Non-pigmented ciliary epithelial cell (primary cell): ENCODE results near the gene CRB2.

Experiments
- DNase-seq: peaks from one replicate; pipeline ENCODE4 v3.0.0-alpha.2; 2010; ENCODE audit warnings: low read depth

Gene CRB2

DNA sequence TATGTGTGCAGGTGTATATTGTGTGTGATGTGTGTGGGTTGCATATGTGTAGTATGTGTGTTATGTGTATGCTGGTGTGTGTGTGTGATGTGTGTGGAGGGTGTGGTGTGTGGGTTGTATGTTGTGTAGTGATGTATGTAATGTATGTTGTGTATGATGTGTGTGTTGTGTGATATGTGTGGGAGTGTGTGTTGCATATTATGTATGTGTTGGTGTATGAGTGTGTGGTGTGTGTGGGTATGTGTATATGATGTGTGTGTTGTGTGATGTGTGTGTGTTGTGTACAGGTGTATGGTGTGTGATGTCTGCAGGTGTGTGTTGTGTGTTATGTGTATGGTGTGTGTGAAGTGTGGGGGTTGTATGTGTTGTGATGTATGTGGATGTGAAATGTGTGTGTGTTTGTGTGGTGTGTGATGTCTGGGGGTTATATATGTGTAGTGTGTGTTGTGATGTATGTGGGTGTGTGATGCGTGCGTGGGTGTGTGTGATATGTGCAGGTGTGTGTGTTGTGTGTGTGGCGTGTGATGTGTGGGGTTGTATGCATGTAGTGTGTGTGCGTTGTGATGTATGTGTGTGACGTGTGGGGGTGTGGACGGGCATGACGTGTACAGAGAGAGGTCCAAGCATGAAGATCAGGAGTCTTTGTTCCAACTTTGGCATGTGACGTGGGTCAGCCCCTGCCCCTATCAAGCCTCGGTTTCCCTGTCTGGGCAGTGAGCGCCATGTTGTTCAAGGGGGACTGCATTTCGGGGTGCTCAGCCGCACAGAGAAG lies 8.5 kb upstream of the CRB2 start:
- no peak for DNase-seq

DNA sequence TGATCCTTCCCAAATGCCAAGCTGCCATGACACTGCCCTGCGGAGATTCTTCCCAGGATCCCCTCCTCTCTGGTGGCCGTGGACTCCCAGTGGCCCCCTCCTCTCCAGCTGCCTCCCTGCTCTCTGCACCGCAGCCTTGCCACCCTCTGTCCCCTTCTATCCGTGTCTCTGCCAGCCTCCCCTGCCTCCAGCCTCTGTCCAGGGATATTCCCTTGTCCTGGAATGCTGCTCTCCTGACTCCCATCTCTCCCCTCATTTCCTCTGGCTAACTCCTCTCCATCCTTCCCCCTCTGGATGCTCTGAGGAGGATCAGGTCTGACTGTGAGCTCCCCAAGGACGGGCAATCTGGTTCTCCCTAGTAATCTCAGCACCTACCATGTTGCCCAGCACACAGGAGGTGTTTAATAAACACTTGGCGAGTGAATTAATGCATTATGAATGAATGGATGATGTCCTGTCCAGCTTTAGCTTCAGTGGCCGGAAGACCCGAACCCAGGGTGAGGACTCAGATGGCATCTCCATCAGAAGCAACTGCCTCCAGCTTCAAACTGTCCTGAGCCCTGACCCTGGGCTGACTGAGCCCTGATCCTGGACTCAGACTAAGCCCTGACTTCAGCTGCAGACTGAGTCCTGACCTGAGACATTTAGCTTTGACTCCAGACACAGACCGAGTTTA lies 7.5 kb upstream of the CRB2 start:
- no peak for DNase-seq

DNA sequence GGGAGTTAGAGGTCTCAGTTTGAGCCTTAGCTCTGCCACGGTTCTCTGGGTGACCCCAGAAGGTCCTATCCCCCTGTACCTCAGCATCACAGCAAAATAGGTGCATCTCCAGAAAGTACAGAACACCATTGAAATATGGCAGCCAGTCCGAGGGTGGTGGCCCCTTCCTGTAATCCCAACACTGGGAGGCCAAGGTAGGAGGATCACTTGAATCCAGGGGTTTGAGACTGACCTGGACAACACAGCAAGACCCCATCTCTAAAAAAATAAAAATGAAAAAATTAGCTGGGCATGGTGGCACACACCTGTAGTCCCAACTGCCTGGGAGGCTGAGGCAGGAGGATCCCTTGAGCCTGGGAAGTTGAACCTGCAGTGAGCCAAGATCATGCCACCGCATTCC lies 7.0 kb upstream of the CRB2 start:
- no peak for DNase-seq

DNA sequence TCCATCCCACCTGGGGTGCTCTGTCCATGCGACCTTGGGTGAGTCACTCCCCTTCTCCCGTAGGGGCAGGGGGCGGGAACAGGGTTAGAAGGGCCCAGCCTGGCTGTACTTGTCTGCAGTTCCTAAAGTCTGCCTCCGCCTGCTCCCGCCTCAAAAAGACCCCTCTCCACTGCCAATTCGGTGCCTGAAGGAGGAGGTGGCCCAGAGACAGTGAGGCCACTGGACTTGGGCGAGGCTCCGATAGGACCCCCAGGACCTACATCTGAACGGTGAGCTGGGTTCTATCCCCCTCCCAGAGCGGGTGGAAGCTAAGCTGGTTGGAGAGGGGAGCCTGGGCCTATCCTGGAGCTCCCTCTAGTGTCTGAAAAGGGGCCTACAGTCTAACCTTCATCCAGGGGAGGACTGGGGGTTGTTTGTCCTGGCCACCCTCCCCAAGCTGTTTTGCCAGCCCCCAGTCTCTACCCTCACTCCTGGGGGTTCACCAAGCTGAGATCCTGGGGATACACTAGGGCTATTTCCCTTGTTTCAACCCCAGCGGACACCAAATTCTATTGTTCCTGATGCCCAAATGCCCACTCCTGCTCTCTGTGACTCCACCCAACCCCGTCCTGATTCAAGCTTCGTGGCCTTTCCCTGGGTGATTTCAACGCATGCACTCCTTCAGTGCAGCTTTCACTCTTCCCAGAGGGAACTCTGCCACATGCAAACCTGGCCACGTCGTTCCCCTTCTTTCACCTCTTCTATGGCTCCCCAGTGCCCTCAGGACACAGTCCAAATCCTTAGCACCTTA lies 6.1 kb upstream of the CRB2 start:
- no peak for DNase-seq

DNA sequence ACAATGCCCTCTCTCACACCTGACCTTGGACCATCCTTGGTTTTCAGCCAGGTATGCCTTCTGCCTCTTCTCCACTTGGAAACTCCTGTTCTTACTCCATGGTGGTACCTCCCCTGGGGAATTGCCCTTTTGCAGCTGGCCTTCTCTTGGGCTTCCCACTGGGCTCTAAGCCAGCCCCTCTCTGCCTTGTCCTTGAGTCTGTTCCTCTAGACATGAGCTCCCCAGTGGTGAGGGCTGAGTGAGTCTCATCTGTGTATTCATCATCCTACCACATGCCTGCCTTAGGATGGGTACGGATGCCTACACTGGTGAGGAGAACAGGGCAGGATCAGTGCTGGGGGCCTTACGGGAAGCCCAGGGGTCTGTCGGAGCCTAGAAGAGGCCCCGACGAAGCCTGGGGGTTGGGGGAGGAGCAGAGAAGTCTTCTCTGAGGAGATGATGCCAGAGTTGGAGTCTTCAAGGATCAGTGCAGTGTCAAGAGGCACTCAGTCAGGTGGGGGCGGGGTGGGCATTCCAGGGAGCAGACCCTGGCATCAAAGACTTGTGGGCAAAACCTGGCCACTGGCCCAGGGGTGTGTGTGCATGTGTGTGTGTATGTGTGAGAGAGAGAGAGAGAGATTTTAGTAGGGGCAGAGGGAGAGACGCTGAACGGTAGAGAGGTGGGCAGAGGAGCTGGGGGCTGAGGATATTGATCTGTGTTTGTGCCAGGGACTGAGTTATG lies 5.2 kb upstream of the CRB2 start:
- DNase-seq, result no peak

DNA sequence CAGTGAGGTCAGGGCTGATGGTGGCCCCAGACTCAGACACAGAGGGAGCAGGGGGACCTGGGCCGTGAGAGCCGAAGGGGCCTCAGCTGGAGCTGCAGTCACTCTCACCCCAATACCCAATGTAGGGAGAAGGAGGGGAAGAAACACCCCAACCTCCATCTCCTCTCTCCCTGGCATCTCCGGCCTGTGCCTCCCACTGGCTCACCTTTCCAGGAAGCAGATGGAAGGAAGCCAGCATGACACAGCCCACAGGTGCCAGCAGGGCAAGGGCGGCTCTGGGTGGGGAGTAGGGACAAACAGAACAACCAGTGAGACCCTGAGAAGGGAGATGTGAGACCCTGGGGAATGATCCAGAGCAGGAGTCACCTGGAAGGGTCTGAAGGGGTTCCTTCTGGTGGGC lies 3.0 kb upstream of the CRB2 start:
- DNase-seq, result no peak

DNA sequence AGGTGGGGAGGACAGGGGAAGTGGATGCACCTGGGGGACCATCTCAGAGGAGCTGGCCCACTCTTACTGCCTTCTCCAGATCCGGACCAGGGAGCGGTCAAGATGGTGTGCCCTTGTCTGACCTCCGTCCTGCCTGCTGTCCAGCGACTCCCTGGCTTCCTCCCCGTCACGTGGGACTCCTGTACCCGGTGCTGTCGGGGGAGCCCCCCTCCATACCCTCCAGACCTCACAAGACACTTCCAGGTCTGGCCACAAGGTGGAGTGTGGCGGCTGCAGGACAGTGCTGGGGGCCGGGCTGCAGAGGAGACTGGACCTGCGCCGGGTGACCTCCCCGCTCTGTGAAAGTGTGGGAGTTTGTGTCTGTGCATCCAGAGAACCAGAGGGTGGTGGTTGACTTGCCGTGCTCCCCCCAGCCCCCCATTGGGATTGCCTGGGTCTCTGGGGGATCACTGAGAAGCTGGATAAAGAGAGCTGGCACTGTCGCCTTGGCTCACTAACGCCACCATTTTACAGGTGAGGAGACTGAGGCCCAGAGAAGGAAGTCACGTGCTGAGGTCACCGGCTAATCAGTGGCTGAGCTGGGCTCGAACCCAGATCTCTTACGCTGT lies 1.9 kb upstream of the CRB2 start:
- no peak for DNase-seq

GRCh38 chr9:123354806-123355508 lies 1.0 kb upstream of the CRB2 start:
- no peak for DNase-seq

GRCh38 chr9:123356851-123357742 lies 1.1 kb downstream of the CRB2 start:
- no peak for DNase-seq

DNA sequence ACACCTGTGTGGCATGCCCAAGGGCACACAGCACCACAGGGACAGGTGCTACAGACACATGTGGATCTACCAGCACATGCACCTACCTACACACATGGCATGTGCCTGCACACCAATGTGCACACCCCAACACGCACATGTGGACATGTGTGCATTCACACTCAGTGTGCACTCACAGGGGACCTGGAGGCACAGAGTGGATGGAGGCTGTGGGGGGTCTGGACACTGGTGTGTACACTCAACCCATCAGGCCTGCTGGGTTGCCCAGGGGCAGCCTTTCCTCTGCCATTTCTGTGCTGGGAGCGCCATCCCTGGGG lies 1.7 kb downstream of the CRB2 start:
- DNase-seq, result no peak

GRCh38 chr9:123358181-123358905 lies 2.3 kb downstream of the CRB2 start:
- DNase-seq, result no peak

DNA sequence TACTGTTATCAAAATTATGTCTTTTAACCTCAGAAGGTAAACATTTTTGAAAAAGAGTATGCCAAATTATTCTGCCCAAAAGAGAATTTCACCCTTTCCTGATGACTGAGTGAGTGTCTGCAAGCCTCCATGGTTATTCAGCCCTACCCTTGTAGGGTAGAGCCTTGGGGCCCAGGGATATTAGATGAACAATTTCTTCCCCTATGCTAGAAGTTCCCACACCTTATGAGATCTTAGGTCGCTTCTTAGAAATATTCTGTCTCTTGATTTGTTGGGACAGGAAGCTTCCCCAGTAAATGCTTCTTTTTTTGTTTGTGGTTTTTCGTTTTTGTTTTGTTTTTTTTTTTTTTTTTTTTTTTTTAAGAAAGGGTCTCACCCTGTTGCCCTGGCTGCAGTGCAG lies 3.1 kb downstream of the CRB2 start:
- no peak for DNase-seq

GRCh38 chr9:123359546-123359945 lies 3.5 kb downstream of the CRB2 start:
- DNase-seq, result no peak

DNA sequence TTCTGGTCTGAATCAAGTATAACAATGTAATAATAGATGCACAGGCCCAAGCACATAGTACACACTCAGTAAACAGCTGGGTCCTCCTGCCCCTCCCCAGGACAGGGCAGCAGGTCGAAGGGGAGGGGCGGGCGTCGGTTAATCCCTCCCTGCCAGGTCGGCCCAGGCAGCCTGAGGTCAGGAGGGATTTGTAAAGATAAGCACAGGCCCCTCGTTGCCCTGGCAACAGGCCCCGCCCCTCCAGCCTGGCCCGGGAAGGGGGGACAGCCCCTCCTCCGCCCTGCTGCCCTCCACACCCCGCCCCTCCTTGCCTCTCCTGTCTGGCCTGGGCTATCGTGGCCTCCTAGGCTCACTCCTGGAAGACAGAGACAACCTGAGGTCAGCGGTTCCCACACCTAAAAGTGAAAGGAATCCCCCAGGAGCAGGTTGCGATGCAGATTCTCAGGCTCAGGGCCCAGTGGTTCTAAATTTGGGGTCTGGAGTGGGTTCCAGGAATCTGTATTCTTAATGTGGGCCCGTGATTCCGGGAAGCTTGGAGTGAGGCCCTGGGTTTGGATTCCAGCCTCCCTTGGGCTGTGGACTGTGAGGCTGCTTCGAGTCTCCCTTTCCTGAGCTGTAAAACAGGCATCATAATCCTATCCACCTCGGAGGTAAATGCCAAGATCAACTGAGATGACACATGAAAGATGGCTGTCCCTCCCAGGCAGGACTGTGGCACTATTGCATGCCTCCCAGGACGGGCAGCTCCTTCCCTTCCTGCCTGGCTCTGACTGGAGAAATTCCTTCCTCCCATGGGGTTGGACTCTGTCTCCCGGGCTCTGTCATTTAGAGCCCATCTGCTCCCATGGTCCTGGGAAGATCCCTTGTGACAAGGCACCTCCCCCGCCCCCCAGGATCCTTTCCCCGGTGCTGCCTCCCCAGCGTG lies 4.4 kb downstream of the CRB2 start:
- DNase-seq, result no peak

GRCh38 chr9:123361086-123361730 lies 5.2 kb downstream of the CRB2 start:
- DNase-seq, result no peak

DNA sequence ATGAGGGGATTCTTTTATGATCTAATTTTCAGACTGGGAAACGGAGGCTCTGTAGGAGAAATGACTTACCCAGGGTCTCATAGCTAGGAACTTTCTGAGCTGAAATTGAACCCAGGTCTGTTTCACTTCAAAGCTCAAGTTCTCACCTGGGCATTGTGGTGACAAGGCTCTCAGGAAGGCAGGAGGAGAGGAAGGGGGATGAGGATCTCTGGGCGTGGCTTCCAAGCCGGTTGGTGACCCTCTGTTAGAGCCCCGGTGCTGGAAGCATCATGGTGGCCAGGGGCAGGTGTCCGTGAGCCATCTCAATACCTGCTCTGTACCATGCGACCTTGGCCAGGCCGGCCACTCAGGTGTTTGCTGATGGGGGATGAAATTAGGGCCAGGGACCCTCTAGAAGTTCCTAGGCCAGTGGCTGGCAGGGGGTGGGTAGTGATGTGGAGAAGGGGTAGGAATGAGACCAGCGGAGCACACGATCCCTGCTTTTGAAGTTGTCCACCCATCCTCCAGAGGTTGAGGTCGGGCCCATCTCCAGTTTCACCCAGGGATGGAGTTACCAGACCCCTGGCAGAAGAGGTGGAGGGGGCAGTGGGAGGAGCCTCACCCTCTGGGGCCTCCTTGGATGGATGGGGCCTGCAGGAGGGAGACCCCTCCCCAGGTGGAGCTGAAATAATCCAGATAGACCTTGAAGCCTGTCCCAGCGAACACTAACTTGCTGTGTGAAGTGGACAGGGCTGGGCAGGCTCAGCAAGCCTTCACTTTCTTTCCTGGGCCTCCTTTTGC lies 5.9 kb downstream of the CRB2 start:
- DNase-seq, result no peak

- no peak for DNase-seq
Observed at GRCh38 chr9:123362856-123363255, 6.9 kb downstream of the CRB2 start.
